HL-60/S4 treated with phorbol 12-myristate 13-acetate at 8.2 ng/mL for 4 days and 3 days (cell line): ENCODE data around the gene ITGA7.

Experiments
- in situ Hi-C: fragments of 300-500 bp; cut with MboI; formaldehyde crosslinking; loops from 2 replicates; pipeline ENCODE4 v1.15.0; 2022; ENCODE audit warnings: low sequenced_read_pairs

Gene ITGA7

DNA sequence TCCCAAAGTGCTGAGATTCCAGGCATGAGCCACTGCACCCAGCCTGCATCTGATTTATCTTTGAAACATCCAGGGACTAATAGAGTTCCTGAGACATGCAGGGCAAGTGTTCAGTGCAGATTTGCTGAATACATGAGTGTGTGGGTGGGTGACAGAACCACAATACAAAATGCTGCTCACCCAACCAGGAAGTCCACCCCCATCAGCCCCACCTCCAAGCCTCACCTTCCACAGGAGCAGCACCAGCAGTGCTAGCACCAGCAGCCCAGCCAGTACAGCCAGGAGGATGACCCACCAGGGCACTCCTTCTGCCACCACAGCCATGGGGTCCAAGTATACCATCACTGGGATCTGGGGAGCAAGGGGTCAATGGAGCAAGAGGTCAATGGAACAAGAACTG is 20.0 kb downstream of the ITGA7 start:
- in situ Hi-C loops = no loop called here

- in situ Hi-C loops = no loop called here
These were observed 21.2 kb downstream of the ITGA7 start for GRCh38 chr12:55686366-55687010.

GRCh38 chr12:55685671-55686070 is 22.0 kb downstream of the ITGA7 start:
- in situ Hi-C loops = no loop called here

DNA sequence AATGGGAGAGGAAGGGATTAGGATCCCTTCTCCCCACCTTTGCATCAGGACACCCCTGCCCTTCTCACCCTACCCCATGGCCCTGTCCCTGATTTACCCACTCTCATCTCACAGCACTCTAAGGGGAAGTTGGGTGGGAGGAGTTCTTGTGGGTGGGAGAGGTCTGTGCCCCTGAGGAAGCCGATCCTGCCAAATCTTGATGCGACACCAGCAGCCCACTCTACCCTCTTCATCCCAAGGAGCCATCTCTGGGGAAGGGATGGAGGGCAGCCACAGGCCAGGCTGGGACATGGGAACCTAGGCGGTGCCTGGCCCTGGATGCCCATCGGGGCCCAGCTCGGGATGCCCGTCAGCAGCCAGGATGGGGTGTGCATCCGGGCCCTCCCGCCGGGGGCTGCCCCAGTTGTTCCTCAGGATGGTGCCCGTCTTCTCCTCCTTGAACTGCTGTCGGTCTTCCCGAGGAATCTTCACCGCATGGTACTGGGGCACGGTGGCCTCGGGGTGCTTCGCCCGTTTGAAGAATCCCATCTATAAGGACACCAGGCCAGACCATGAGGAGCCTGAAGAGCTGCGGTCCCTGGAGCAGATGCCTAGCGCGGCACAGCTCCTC is 22.8 kb downstream of the ITGA7 start:
- in situ Hi-C loops = no loop called here

GRCh38 chr12:55683676-55684075 is 24.0 kb downstream of the ITGA7 start:
- in situ Hi-C loops = no loop called here

- in situ Hi-C loops = no loop called here
These were observed 25.5 kb downstream of the ITGA7 start for GRCh38 chr12:55682087-55682796.

- in situ Hi-C loops = no loop called here
These were observed 26.3 kb downstream of the ITGA7 start for GRCh38 chr12:55681142-55682077.

DNA sequence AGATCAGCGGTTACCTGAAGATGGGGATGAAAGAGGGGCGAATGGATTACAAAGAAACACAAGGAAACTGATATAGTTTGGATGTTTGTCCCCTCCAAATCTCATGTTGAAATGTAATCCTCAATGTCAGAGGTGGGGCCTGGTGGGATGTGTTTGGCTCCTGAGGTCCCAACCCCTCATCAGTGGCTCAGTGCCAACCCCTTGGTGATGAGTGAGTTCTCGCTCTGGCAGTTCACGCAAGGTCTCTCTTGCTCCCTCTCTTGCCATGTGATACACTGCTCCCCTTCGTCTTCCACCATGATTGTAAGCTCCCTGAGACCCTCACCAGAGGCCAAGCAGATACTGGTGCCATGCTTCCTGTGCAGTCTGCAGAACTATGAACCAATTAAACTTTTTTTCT is 28.0 kb downstream of the ITGA7 start:
- in situ Hi-C loops = no loop called here

DNA sequence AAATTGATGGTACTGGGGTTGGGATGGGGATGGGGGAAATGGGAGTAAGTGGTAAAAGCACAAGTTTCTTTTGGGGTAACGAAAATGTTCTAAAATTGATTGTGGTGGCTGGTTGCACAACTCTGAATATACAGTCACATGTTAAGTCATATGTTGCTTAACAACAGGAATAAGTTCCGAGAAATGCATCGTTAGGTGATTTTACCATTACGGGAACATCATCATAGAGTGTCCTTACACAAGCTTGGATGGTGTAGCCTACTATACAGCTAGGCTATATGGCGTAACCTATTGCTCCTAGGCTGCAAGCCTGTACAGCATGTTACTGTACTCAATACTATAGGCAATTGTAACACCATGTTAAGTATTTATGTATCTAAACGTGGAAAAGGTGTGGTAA is 31.0 kb downstream of the ITGA7 start:
- in situ Hi-C loops = no loop called here

DNA sequence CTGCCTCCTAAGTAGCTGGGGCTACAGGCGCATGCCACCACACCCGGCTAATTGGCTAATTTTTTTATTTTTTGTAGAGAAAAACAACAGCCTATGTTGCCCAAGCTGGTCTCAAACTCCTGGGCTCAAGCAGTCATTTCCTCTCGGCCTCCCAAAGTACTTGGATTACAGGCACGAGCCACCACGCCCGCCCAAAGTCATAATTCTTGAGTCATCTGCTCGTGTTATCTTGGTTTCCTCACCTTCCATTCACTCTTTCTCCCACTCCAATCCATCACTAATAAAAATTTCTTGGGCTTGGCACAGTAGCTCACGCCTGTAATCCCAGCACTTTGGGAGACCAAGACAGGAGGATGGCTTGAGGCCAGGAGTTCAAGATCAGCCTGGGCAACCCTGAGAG is 32.0 kb downstream of the ITGA7 start:
- in situ Hi-C loops = no loop called here

- in situ Hi-C loops = loop anchor here (25.0 kb wide), 1 partner anchor 486 kb away; no protein-coding TSS in a partner anchor
These were observed 34.1 kb downstream of the ITGA7 start for GRCh38 chr12:55673638-55674037.

DNA sequence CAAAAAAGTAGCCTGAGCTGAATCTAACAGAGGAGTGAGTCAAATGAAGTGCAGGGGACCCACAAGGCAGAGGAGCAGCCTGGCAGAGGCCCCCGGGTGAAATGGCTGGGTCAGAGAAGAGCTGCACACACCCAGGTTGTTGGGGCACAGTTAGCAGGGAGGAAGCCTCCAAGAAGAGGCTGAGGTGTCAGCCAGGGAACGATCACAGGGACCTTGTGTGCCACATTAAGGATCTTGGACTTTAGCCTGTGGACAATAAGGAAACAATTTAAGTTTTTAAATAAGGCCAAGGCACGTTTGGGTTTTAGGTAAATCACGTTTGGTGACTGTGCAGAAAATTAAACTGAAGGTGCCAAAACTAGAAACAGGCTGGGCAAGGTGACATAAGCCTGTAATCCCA is 36.0 kb downstream of the ITGA7 start:
- in situ Hi-C loops = loop anchor here (25.0 kb wide), 1 partner anchor 484 kb away; no protein-coding TSS in a partner anchor

- in situ Hi-C loops = loop anchor here (25.0 kb wide), 1 partner anchor 483 kb away; no protein-coding TSS in a partner anchor
These were observed 37.4 kb downstream of the ITGA7 start for GRCh38 chr12:55670276-55670675.

DNA sequence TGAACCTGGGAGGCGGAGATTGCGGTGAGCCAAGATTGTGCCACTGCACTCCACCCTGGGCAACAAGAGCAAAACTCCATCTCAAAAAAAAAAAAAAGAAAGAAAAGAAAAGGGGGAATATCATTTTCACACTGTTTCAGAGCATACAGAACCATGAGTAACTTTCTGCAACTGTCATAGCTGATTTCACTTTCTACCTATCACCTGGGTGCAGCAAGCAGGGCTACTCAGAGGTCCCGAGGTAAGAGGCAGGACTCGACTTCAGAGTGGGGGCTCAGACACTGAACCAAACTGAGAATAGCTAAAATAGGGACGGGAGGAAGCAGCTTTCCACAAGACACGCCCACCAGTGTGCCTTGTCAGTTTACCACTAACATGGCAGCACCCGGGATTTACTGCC is 41.2 kb downstream of the ITGA7 start:
- in situ Hi-C loops = loop anchor here (25.0 kb wide), 1 partner anchor 479 kb away; no protein-coding TSS in a partner anchor

- in situ Hi-C loops = loop anchor here (25.0 kb wide), 1 partner anchor 478 kb away; no protein-coding TSS in a partner anchor
These were observed 42.9 kb downstream of the ITGA7 start for GRCh38 chr12:55664826-55665225.

DNA sequence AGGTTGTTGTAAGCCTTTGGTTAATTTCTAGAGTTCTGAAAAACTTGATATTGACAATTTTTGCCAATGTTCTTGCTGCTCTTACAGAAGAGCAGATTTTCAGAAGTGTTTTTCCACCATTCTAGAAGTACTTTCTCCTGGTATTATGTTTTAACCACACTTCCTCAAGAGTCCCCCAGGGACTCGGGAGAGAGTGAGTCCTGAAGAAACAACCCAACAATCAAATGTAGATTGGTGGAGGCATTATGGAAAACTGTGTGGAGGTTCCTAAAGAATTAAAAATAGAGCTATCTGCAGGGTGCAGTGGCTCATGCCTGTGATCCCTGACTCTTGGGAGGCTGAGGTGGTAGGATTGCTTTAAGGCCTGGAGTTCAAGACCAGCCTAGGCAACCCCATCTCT is 44.3 kb downstream of the ITGA7 start:
- in situ Hi-C loops = loop anchor here (25.0 kb wide), 1 partner anchor 476 kb away; no protein-coding TSS in a partner anchor

- in situ Hi-C loops = loop anchor here (25.0 kb wide), 1 partner anchor 472 kb away; no protein-coding TSS in a partner anchor
These were observed 48.0 kb downstream of the ITGA7 start for GRCh38 chr12:55659486-55660385.

GRCh38 chr12:55658635-55659391 is 48.9 kb downstream of the ITGA7 start:
- in situ Hi-C loops = loop anchor here (25.0 kb wide), 1 partner anchor 472 kb away; no protein-coding TSS in a partner anchor

- in situ Hi-C loops = loop anchor here (25.0 kb wide), 1 partner anchor 471 kb away; no protein-coding TSS in a partner anchor
These were observed 49.5 kb downstream of the ITGA7 start for GRCh38 chr12:55658212-55658611.
